Measurements from ENCODE around the gene USP6NL.
"Not testable (repeated sequence)": the region's sequence is repeated elsewhere in the genome, so short reads cannot be mapped to it uniquely, and the experiment has no call there.

The USP6NL gene

DNA sequence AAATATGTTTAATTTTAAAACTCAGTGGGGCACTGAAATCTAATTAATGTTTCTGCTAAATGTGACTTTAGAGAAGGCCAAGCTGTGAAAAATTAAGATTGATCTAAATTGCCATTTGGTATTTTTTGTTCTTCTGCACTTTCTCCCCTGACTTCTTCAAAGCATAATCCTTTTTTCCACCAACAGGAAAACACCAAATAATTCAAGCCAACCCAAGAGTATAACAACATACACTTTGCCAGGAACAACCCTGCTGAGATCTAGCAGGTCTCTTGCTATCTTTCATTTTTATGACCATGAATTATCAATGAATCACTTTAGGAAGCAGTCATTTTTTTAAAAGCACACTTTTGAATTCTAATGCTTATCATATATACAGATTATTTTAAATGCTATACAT, 100.1 kb downstream of the USP6NL start:
- DNase-seq = no peak

DNA sequence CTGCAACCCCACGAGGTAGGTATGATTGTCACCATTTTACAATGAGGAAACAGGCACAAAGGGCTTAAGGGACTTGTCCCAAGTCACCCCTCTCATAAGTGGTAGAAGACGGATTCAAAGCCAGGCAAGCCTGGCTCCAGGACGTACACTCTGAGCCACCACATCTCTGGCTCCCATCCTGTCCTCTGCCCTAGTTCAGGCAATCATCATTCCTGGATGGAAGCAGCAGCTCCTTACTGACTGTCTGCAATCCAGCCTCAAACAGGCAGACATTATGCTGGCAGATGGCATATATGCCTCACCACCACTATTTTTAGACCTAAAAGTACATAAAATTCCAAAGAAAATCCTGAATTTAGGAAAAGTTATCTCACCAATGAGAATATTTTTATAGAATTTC, 100.7 kb downstream of the USP6NL start:
- no peak for DNase-seq

DNA sequence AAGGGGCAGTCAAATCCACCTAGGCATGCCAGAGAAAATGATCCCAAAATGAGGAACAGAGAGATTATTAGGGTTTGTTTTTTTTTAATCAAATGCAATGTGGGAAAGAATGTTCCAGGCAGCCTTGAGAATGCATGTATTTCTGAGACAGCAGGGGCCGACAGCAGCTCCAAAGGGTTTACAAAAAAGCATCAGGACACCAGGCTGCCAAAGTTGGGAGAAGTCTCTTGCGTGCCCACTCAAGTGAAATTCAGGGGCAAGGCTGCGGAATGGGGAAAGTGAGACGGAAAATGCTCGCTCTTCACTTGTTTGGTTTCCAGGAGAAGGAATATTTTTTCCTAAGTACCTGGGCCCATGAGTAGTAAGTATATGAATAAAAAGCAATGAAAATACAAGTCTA, 101.2 kb downstream of the USP6NL start:
- no peak for DNase-seq

DNA sequence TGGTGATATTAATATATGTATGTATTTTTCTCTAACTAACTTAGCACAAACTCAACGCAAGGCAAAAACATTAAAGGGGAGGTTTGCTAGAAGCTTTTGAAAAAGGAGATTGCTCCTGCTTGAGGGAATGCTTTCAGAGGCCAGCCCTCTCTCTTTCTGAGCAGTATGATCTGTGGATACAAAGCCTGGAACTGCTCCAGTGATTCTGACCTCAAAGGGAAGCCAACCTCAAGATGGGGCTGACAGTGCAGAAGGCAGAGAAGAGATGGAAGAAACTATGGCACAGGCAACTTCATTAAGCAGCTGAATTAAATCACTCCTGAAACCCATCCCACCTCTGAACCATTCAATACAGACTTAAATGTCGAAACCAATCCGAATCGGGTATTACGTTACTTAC, 102.4 kb downstream of the USP6NL start:
- peak; percentile 12 for DNase-seq

DNA sequence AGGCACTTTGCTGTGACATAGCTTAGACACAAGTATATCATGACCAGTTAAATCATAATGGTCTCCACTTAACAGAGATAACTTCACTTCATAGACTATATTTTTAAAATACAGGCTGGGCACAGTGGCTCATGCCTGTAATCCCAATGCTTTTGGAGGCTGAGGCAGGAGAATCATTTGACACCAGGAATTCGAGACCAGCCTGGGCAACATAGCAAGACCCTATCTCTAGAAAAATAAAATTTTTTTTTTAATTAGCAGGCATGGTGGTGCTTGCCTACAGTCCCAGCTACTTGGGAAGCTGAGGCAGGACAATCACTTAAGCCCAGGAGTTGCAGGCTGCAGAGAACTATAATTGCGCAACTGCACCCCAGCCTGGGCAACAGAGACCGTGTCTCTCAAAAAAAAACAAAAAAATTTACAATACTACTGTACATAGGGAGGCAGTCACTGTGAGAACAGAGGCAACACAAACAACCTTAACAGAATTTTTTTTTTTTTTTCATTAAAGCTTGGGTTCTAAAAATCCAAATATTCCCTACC, 105.1 kb downstream of the USP6NL start:
- no peak for DNase-seq

DNA sequence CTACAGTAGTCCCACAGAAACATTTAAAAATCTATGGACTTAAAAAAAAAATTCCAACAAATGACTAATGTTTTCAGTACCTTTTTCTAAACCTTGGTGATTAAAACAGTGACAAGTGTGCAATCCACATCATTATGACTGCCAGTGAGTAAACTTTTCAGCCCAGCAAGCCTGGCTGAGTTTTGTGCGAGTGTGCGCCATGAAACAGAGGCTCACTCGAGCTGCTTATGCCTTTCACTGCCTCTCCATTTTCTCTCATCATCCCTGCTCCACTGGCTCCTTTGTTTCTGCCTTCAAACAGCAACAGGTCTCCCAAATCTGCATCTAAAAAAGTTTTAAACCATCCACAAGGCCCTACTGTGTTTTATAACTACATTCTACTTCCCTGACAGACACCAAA, 105.8 kb downstream of the USP6NL start:
- DNase-seq = peak; percentile 55

DNA sequence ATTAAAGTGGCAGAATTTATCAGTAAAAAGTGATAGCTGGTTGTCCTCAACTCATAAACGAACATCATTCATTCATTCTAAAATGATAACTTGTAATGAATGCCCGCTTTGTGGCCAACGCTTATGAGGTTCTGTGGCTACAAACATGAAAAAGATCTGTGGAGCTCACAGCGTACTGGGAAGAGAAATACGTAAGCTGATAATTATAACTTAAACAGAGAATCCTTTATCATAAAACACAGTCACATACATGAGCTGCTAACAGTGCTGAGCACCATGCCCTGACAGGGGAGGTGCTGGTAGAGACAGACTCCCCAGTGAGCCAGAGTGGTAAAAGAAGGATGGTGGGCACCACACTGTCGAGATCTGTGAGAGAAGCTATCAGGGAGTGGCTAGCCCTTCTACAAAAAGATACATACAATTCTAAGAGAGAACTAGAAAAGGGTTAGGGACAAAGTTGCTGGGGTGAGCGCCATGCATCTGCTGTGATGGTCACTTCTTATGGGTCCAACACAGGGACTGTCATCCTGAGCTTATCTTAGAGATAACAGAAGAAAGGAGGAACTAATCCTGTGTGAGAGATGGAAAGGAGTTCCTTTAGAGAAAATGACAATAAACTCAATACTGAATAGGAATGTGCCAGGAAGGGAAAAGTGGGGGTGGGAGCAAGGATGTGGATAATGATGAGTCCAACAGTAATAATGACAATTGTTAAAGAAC, 106.7 kb downstream of the USP6NL start:
- DNase-seq = no peak

DNA sequence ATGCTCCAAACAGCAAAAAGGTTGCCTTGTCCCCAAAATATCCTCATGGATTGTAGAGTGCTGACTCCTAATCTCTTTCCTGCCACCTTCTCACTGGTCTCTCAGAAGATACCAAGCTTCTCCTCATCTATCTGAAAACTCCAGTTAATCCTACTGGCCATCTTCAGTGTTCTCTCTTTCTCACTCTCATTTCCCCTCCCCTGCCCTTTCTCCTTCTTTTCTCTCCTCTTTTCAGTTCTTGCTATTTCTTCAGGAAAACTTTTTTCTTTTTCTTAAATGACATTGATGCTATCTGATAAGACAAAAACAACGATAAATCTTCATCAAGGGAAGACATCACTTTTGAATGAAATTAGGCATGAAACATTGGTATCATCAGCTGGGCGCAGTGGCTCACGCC, 109.8 kb downstream of the USP6NL start:
- no peak for DNase-seq

DNA sequence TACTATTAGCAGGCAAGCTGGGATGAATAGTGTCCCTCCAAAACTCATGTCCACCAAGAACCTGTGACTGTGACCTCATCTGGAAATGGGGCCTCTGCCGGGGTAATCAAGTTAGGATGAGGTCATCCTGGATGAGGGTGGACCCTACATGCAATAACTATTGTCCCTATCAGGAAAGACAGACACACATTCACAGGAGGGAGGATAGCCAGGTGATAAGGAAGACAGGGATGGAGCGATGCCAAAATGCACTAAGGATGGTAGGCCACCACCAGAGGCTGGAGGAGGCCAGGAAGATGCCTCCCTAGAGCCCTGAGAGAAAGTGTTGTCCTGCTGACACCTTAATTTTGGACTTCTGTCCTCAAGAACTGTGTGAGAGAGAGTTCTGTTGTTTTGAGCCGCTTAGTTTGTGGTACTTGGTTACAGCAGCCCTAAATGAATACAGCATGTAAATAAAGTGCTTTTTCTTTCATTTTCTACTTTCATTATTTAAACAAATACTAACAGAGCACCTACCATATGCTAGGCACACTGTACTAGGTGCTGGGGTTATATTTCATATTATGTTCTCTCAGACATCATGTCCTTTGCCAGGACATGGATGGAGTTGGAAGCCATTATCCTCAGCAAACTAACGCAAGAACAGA, 111.9 kb downstream of the USP6NL start:
- DNase-seq = no peak

DNA sequence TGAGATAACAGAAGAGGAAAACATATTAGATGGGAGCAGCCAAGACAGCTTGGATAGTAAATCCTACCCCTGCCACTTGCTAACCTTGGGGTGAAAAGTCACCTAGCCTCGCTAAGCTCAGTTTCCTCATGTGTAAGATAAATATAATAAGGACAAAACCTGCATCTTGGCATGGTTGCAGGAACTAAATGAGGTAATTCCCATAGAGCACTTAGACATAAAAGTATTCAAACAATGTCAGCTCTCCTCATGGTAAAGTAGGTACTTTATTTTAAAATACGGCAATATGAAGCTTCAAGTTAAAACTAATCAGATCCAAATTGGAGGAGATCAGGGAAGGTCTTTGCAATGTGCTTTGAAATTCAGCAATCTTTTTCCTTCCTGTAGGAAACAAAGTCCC, 113.1 kb downstream of the USP6NL start:
- DNase-seq = no peak

DNA sequence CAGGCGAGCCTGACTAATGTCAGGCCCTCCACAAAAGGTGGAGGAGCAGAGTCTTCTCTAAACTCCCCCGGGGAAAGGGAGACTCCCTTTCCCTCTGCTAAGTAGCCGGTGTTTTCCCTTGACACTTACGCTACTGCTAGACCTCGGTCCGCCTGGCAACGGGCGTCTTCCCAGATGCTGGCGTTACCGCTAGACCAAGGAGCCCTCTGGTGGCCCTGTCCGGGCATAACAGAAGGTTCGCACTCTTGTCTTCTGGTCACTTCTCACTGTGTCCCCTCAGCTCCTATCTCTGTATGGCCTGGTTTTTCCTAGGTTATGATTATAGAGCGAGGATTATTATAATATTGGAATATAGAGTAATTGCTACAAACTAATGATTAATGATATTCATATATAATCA, 116.5 kb downstream of the USP6NL start:
- not testable (repeated sequence) for DNase-seq

DNA sequence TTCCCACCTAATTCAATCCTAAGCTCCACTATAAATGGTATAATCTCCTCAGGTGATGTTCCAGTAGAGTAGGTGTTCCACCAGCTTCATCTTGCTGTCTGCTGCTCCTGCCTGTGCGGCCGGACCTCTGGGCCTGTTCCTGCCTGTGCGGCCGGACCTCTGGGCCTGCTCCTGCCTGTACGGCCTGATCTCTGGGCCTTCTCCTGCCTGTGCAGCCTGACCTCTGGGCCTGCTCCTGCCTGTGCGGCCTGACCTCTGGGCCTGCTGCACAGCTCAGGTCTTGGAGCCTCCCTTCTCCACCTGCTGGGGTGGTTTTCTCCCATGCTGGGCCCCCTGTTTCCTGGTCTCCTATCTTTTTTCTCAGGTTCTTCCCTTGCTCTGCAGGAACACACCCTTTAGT, 117.8 kb downstream of the USP6NL start:
- no peak for DNase-seq

DNA sequence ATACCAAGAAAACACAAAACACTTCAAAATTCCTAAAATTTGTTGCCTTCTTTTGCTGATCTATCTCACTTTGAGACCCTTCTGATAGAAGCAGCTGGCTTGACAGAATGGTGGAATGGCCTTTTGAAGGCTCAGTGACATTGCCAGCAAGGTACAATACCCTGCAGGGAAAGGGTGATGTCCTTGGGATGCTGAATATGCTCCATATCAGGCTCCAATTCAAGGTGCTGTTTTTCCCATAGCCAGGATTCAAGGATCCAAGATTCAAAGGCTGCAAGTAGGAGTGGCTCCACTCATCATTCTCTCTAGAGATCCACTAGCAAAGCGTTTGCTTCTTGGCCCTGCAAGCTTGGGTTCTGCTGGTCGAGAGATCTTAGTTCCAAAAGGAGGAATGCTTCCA, 120.4 kb downstream of the USP6NL start:
- no peak for DNase-seq

DNA sequence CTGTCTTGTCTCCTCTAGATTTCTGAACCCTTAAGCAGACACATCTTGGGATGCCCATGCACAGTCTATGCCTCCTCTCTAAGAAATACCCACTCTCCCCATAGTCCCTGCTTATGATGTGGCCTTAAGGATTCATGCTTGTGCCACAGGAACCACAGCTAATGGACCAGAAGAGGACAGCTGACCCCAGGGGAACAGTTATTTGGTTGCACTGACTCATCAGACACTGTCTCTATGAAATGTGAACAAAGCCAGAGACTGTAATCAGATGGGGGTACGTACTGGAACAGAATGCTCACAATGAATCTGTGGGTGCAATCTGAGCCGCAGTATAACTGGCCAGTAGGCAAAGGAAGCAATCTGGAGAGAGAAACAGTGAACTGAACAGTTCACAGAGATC, 121.9 kb downstream of the USP6NL start:
- DNase-seq = no peak

DNA sequence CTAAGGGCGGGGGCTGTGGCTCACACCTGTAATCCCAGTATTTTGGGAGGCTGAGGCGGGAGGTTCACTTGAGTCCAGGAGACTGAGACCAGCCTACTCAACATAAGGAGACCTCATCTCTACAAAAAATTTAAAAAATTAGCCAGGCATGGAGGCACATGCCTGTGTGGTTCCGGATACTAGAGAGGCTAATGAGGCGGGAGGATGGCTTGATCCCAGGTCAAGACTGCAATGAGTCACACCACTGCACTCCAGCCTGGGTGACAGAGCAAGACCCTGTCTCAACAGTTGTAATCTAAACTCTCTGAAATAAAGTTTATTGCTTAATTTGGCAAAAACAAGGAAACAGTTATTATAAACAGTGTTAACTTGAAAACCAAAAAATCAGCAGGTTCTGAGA, 123.3 kb downstream of the USP6NL start:
- no peak for DNase-seq

DNA sequence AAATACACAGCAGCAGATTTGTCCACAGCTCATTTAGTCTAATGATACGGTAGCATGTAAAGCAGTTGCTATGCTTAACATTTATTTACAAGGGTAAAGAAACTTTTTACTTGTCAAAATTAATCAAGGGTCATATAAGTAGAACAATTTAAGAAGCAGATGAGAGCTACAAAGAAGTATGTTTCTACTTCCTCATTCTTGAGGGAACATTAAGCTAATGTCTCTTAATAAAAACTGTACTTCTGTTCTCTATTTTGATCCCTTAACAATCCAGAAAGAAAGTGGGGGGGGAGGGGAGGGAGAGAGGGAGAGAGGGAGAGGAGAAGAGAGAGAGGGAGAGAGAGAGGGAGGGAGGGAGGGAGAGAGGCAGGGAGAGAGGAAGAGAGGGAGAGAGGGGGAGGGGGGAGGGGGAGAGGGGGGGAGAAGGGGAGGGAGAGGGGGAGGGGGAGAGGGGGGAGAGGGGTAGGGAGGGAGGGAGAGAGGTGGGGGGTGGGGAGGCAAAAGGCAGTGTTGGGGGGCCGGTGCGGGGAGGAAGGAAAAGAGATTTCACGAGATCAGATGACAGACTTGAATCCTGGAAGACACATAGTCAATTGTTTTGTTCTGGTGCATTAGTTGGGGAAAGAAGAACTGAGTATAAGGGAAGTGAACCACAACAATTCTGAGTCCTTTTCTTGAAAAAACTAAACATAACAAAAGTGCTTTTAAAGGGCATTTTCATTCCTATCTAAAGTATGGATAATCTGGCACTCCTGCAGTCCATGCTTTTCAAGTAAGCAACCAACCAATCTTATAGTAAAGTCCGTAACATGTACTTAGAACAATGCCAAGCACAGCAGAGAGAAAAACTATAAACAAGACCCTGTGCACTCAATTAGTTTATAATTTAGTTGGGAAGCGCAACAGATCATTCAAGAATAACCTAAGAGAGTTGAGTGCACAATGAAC, 128.0 kb downstream of the USP6NL start:
- no peak for DNase-seq

DNA sequence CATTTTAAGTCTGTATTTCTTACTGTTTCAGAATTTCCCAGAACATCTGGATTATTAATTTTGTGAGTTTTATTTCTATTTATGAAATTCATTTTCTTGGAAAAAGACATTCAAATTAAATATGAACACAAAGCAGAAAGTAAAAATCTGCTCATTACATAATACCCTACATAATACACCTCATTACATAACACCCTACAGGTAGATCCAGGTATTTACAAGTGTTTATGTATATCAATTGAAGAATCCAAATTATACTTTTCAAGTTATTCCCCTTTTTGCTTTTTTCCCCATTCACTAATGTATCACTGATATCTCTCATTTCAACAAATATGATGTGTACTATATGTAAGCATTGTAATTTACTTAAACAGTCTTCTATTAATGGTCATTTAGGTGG, 129.1 kb downstream of the USP6NL start:
- DNase-seq = no peak

DNA sequence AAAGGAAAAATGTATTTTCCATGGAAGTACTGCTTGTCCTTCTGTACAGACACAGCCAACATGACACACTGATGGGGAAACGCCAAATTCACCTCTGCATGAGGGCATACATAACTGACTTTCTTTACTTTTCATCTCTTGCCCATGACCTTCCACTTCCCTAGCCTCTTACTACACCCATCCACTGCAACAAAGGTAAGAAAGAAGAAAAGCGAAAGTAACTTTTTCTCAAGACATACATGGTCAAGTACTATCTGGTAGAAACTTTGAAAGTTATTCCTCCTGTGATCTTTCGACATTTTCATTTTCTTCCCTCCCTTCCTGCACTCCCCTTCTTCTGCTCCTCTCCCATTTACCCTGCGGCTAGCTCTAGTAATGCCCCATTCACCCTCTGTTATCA, 130.8 kb downstream of the USP6NL start:
- DNase-seq = no peak

DNA sequence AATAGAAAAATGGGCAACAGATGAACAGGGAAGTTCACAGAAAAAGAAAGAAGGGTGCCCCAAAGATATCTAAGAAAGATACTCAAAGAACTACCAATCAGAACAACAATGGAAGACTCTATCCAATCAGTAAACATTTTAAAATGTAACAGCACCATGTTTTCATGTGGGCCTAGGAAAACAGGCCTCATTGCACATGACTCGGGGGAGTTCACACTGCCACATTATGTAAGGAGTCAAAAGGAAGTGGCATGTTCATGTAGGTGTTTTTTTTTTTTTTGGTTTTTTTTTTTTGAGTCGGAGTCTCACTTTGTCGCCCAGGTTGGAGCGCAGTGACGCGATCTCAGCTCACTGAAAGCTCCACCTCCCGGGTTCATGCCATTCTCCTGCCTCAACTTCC, 132.2 kb downstream of the USP6NL start:
- DNase-seq = no peak

DNA sequence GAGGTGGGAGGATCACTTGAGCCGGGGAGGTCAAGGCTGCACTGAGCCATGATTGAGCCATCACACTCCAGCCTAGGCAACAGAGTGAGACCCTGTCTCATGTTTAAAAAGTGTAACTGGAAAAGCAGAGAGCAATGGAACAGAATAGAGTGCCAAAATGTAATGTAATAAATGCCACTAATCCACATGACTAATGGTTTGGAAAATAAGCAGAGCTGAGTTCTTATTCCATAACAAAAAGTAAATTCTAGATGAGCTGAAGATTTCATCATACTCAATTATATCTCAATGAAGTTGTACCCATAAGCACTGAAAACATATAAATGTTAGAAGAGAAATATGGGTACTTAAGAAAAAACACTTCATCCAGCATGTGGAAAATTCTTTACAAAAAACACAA, 132.6 kb downstream of the USP6NL start:
- DNase-seq = no peak

DNA sequence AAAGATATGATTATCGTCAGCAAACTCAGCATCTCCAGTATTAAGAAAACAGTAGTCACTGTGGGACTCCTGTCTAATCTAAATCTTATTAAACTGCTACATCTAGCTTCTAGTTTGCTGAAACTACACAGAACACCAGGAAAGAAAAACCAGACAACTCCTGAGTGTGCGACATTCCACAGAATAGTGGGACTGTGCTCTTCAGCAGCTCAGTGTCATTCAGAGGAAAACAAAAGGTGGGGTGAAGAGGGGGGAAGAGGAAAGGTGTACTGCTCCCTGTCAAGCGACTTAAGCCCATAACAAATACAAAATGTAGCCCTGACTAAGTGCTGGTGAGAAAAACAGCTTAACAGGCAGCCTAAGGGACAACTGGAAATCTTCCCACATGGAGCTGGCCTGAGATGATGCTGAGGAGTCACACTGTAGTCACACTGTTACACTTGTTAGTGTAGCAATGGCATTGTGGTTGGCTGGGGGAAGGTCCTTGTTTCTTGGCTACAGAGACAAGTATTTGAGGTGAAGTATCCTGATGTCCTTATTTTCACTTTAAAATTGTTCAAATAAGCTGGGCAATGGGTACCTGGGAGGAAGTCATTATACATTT, 135.5 kb downstream of the USP6NL start:
- no peak for DNase-seq

DNA sequence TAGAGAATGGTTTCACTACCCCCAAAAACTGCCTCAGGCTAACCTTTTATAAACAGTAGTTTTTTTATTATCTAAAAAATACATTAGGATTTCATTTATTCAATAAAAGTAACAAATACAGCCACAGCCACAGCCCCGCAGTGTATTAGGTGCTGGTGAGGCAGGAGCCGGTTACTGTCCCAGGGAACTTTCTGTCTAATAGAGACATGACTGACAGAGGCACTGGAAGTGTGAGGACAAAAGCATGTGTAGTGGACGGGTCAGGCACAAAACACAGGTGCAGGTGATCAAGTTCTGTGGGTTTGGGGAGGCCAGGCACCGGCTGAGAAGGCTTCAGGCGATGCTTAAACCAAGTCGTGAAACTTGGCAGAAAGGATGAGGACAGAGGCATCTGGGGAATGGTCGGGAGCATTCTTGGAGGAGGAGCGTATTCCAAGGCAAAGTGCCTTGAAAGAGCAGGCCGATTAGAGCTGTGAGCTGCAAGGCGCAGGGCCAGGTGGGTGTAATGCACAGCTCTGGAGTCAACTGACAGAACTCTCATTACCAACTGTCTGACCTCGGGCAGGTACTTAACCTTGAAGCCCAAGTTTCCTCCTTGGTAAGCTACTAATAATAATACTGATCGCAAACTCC, 138.2 kb downstream of the USP6NL start:
- DNase-seq = no peak
